AG10803 (cell line): Measurements from ENCODE around the gene TMEM207.

Experiments
- DNase-seq: peaks from one replicate; pipeline ENCODE4 v3.0.0; 2010; ENCODE audit warnings: low read depth
- H3K4me3 ChIP-seq: 2 replicates; pipeline ENCODE4 v1.5.1; 2011; ENCODE audit warnings: mild to moderate bottlenecking, low read length, control low read depth
- CTCF ChIP-seq: conservative IDR thresholded peaks from 2 replicates; pipeline ENCODE4 v1.5.1; 2011; ENCODE audit warnings: mild to moderate bottlenecking, low read length, control low read depth, inconsistent platforms

Gene TMEM207

GRCh38 chr3:190494907-190495306 lies 45.2 kb upstream of the TMEM207 start:
- H3K4me3 ChIP-seq, result no peak overlapping the region
- DNase-seq, result no peak
- no peak for TF ChIP-seq CTCF

- no peak overlapping the region for H3K4me3 ChIP-seq
- DNase-seq, result no peak
- no peak for TF ChIP-seq CTCF
Measured at GRCh38 chr3:190492966-190493365, 43.3 kb upstream of the TMEM207 start.

GRCh38 chr3:190492129-190492528 lies 42.4 kb upstream of the TMEM207 start:
- H3K4me3 ChIP-seq, result no peak overlapping the region
- DNase-seq, result no peak
- TF ChIP-seq CTCF, result no peak

- no peak overlapping the region for H3K4me3 ChIP-seq
- DNase-seq, result no peak
- TF ChIP-seq CTCF, result no peak
Measured at GRCh38 chr3:190491533-190492054, 41.9 kb upstream of the TMEM207 start.

GRCh38 chr3:190486908-190487607 lies 37.4 kb upstream of the TMEM207 start:
- DNase-seq, result no peak
- no peak for TF ChIP-seq CTCF
- no peak overlapping the region for H3K4me3 ChIP-seq

- TF ChIP-seq CTCF, result no peak
- DNase-seq, result no peak
- H3K4me3 ChIP-seq, result no peak overlapping the region
Measured at GRCh38 chr3:190486533-190486864, 36.8 kb upstream of the TMEM207 start.

- peak; percentile 8 for DNase-seq
- H3K4me3 ChIP-seq, result no peak overlapping the region
- TF ChIP-seq CTCF, result no peak
Measured at GRCh38 chr3:190485830-190486532, 36.3 kb upstream of the TMEM207 start.
